ENCODE measurements around the gene MDGA2. TPM values are rescaled to one million over a fixed set of nuclear protein-coding genes. Genes with fewer than 3 reads are reported as not detected.

MDGA2 gene
- total RNA-seq, 1 donor, result not detected

DNA sequence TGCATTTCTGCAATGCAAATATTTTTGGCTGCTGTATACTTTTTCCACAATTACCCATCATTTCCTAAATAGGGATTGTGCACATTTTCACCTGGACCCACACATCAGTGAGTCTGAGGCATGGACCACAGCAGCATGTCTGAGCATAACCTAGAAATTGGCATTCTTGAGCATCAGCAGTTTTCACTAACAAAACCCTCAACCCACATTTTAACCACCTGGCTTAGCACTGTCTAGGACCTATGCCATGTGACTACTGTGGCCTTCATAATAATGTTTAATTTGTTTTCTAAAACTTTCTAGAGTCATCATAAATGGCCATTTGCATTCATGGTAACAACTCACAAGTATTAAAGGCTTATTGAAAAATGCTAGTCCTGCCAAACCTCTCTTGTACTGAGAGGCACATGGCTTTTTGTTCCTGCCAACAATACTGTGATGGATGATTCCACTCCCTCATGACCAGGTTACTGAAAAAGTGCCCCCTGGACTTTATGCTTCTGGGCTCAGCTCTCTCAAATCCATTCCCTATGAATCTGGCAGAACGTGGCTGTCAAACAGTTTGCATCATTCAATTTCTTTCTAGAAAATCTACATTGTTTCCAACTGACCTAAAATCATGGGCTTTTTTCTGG is 240.0 kb downstream of the MDGA2 start:
- TF ChIP-seq, protein P1, sequence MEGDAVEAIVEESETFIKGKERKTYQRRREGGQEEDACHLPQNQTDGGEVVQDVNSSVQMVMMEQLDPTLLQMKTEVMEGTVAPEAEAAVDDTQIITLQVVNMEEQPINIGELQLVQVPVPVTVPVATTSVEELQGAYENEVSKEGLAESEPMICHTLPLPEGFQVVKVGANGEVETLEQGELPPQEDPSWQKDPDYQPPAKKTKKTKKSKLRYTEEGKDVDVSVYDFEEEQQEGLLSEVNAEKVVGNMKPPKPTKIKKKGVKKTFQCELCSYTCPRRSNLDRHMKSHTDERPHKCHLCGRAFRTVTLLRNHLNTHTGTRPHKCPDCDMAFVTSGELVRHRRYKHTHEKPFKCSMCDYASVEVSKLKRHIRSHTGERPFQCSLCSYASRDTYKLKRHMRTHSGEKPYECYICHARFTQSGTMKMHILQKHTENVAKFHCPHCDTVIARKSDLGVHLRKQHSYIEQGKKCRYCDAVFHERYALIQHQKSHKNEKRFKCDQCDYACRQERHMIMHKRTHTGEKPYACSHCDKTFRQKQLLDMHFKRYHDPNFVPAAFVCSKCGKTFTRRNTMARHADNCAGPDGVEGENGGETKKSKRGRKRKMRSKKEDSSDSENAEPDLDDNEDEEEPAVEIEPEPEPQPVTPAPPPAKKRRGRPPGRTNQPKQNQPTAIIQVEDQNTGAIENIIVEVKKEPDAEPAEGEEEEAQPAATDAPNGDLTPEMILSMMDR (IDR thresholded peaks at IDR 0.05; ENCODE audit: insufficient read depth, low read depth, low read length), result no peak
- no peak overlapping the region for H3K4me3 ChIP-seq (ENCODE audit: low read depth, low read length)
- no peak for DNase-seq (ENCODE audit: low read depth)

DNA sequence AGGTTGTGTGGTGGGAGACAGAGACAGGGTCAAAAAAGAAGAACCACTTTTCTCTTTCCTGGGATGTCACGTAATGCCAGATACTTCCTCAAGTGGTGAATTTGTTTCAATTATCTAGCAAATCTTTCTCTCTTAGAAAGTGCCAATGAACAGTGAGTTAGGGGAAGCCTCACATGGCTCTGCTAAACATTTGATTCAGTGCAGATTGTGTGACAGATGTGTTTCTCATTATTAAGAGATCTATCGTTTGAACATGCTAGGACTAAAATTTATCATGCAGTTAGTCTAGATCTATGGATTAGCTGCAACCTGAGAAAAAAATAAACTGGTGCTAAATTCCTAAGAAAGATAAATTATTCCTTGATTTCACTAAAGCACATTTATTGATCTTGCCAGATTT is 247.8 kb downstream of the MDGA2 start:
- no peak for DNase-seq (ENCODE audit: low read depth)
- no peak overlapping the region for H3K4me3 ChIP-seq (ENCODE audit: low read depth, low read length)
- TF ChIP-seq, protein P1 (IDR thresholded peaks at IDR 0.05; ENCODE audit: insufficient read depth, low read depth, low read length), result no peak

DNA sequence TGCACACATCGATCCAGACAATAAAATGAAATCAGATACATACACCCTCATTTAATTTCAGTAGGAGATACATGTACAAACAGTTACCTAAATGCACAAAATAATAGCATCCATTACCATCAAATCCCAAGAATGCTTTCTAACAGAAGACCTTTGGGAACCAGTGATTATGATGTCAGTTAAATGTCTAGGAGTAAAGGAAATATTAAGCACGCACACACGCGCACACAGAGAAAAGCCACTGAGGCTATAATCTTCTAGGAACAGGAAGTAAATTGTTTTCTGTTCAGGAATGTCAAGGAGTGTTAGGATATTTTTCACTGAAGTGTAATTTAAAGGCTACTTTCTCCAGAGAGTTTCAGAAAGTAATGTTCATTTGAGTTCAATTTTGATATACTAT is 250.1 kb downstream of the MDGA2 start:
- TF ChIP-seq, protein P1 (IDR thresholded peaks at IDR 0.05; ENCODE audit: insufficient read depth, low read depth, low read length), result no peak
- DNase-seq (ENCODE audit: low read depth), result no peak
- H3K4me3 ChIP-seq (ENCODE audit: low read depth, low read length), result no peak overlapping the region

DNA sequence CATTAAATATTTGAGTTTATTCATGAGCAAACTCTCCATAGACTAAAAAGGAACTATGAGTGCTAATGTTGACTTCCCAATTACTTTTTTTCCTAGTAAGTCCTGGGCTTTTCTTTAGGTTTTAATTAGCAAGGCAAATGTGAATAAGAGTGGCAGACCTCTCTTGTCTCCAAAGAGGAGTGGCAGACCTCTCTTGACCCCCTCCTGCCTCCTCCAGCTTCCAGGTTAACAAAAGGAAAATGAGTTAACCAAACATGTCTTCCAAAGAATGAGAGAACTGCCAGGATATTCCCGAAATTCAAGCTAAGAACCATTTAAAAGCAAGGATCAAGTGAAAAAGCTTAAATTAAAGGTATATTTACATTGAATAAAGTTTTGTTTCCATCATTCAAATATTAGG is 253.2 kb downstream of the MDGA2 start:
- DNase-seq (ENCODE audit: low read depth), result no peak
- no peak overlapping the region for H3K4me3 ChIP-seq (ENCODE audit: low read depth, low read length)
- TF ChIP-seq, protein P1 (IDR thresholded peaks at IDR 0.05; ENCODE audit: insufficient read depth, low read depth, low read length), result no peak

DNA sequence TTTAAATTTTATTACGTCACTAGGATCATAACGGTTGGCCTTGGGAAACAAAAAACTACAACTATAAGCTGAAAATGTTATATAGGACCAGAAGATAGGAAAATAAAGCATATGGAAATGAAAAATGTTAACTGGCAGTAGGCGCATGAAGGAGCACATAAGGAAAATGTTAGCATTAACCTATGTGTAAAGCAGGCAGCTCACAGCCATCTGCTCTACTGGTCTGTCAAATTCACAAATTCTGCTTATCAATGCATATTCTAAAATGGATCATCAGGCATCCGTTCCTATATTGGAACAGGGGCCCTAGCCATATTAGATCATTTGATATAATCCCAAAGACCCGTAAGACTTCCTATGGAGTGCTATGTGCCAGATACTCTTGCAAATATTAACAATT is 263.9 kb downstream of the MDGA2 start:
- TF ChIP-seq, protein P1 (IDR thresholded peaks at IDR 0.05; ENCODE audit: insufficient read depth, low read depth, low read length), result no peak
- no peak overlapping the region for H3K4me3 ChIP-seq (ENCODE audit: low read depth, low read length)
- DNase-seq (ENCODE audit: low read depth), result no peak

DNA sequence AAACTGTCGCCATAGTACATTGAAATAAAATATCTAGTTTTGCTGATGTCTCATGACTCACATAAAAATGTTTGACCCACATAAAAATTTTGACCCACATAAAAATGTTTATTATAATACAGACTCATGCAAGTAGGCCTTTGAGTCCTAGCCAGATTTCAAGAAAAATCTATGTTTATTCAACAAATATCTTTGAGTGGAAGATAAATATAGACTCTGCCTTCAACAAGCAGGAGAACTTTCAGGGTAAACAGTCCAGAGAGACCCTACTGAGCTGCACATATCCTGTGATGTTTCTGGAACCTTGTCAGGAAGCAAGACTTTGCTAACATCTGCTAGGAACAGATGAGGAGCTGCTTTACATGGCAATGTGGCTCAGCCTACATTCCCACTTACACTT is 283.1 kb downstream of the MDGA2 start:
- no peak overlapping the region for H3K4me3 ChIP-seq (ENCODE audit: low read depth, low read length)
- TF ChIP-seq, protein P1 (IDR thresholded peaks at IDR 0.05; ENCODE audit: insufficient read depth, low read depth, low read length), result no peak
- DNase-seq (ENCODE audit: low read depth), result peak; percentile 1
